Kidney (tissue), 14 donors: ENCODE measurements around the gene TP53AIP1. TPM values are rescaled to one million over a fixed set of nuclear protein-coding genes. Genes with fewer than 3 reads are reported as not detected.

ENCODE experiments used
- DNase-seq, 5 donors: peaks; one replicate each; pipeline ENCODE4 v3.0.0-alpha.2; 2013 to 2020
- FAIRE-seq: peaks from 2 replicates; lab custom pipeline; 2012; peaks lifted over from hg19 to GRCh38; lab: Jason Lieb, UNC
- H3K27ac ChIP-seq, 2 donors: one replicate each; pipeline ENCODE4 v1.7.0; 2013; ENCODE audit warnings: low read depth in 2 of 2, low read length in 2 of 2, inconsistent platforms in 1 of 2
- H3K27me3 ChIP-seq: one replicate; pipeline ENCODE4 v1.7.1; 2013; ENCODE audit warnings: low read length, inconsistent platforms; ENCODE audit not compliant: control insufficient read depth, insufficient read depth
- H3K36me3 ChIP-seq, 3 donors: one replicate each; pipeline versions ENCODE4 v1.7.0 to v1.7.1; 2013; ENCODE audit warnings: low read length in 3 of 3, control low read depth in 1 of 3, inconsistent platforms in 1 of 3; ENCODE audit not compliant: insufficient read depth in 3 of 3, control insufficient read depth in 2 of 3
- H3K4me1 ChIP-seq, 3 donors: one replicate each; pipeline versions ENCODE4 v1.7.0 to v1.7.1; 2013; ENCODE audit warnings: low read length in 3 of 3, inconsistent platforms in 1 of 3, low read depth in 1 of 3; ENCODE audit not compliant: control insufficient read depth in 2 of 3, insufficient read depth in 2 of 3
- H3K4me3 ChIP-seq, 3 donors: one replicate each; pipeline versions ENCODE4 v1.7.0 to v1.8.1; 2013; ENCODE audit warnings: low read length in 3 of 3, control low read depth in 1 of 3, inconsistent platforms in 1 of 3
- H3K9ac ChIP-seq, 3 donors: one replicate each; pipeline versions ENCODE4 v1.7.0 to v1.7.1; 2013; ENCODE audit warnings: low read length in 3 of 3, control low read depth in 1 of 3, inconsistent platforms in 1 of 3
- H3K9me3 ChIP-seq, 3 donors: one replicate each; pipeline versions ENCODE4 v1.7.0 to v1.7.1; 2013; ENCODE audit warnings: low read length in 3 of 3, control low read depth in 1 of 3, inconsistent platforms in 1 of 3; ENCODE audit not compliant: control insufficient read depth in 2 of 3, insufficient read depth in 1 of 3
- CTCF ChIP-seq: IDR thresholded peaks from 3 replicates; pipeline ENCODE4 v1.5.1; 2012; ENCODE audit warnings: mild to moderate bottlenecking, moderate library complexity, borderline replicate concordance; ENCODE audit not compliant: insufficient read depth; ENCODE audit errors: extremely low read depth
- intact Hi-C: fragments of 100-400 bp; cut with DNase I; formaldehyde crosslinking; loops from one replicate; pipeline ENCODE4 v1.11.1; 2022
- polyA plus RNA-seq: library from polyadenylated mRNA; stranded (reverse); fragments of 350-450 nt; fragmentation: Illumina TruSeq; extraction: RNeasy Lipid Tissue Mini Kit (QIAGEN cat#74804); gene quantifications from one replicate; pipeline ENCODE4 v1.2.3, GENCODE V29; 2014; ENCODE audit warnings: low read depth, low replicate concordance; ENCODE audit not compliant: insufficient read depth
- total RNA-seq: library from RNA; stranded (reverse); fragmentation: NEBNext Ultra II Directional; extraction: Animal tissue kit (Norgen Biotek cat#: 25700); gene quantifications from one replicate; pipeline ENCODE4 v1.2.1, GENCODE V29; 2021
- donor health status: control.
- donor health status: control.
- donor health status: control.
- donor health status: control.
- donor health status: control.
- donor health status: DM: yes; HTN: yes; CAD: no.
- donor health status: Normal renal cell carcinoma (clear cell type).

The TP53AIP1 gene
- total and polyA plus RNA-seq, 2 donors from 2014 or later, result 0.82 to 5.3 TPM

- H3K4me1 ChIP-seq, result peaks cover 0 to 5% (median 0%) of the 10 kb centered on the region in 3 donors
- no peak overlapping the region for H3K4me3 ChIP-seq
- DNase-seq (no peak), FAIRE-seq (no peak)
- H3K27me3 ChIP-seq, result no peaks in the 10 kb centered on the region
- no peak overlapping the region for H3K27ac ChIP-seq
- no peak for TF ChIP-seq CTCF
- no peaks in the 10 kb centered on the region for H3K9me3 ChIP-seq
- intact Hi-C loops, result no loop called here
- H3K36me3 ChIP-seq, result no peaks in the 10 kb centered on the region
- H3K9ac ChIP-seq, result no peak overlapping the region
These were observed 5.1 kb upstream of the TP53AIP1 start for GRCh38 chr11:128947773-128948172.

GRCh38 chr11:128946648-128947047 lies 4.0 kb upstream of the TP53AIP1 start:
- no peak for TF ChIP-seq CTCF
- peaks cover 0 to 5% (median 3%) of the 10 kb centered on the region in 3 donors for H3K4me1 ChIP-seq
- no peak overlapping the region for H3K9ac ChIP-seq
- H3K27ac ChIP-seq, result no peak overlapping the region
- no peaks in the 10 kb centered on the region for H3K27me3 ChIP-seq
- no peaks in the 10 kb centered on the region for H3K36me3 ChIP-seq
- peak overlapping the region in 1 of 3 donors; percentile 3 for H3K4me3 ChIP-seq
- H3K9me3 ChIP-seq, result no peaks in the 10 kb centered on the region
- intact Hi-C loops, result no loop called here
- DNase-seq, result peak in 3 of 5 donors; percentile 2 to 79 (median 60)
- FAIRE-seq, result peak; percentile 91

- Histone ChIP-seq H3K4me1 (peaks cover 0 to 5% (median 3%) of the 10 kb centered on the region in 3 donors), H3K9ac (no peak overlapping the region), H3K27me3 (no peaks in the 10 kb centered on the region), H3K27ac (no peak overlapping the region), H3K9me3 (no peaks in the 10 kb centered on the region), H3K4me3 (no peak overlapping the region), H3K36me3 (no peaks in the 10 kb centered on the region)
- intact Hi-C loops, result no loop called here
- DNase-seq (no peak), FAIRE-seq (no peak)
- no peak for TF ChIP-seq CTCF
These were observed 831 bp upstream of the TP53AIP1 start for GRCh38 chr11:128943428-128943976.

- Histone ChIP-seq H3K27ac (no peak overlapping the region), H3K4me1 (peaks cover 0 to 6% (median 5%) of the 10 kb centered on the region in 3 donors), H3K27me3 (no peaks in the 10 kb centered on the region), H3K9ac (no peak overlapping the region), H3K36me3 (no peaks in the 10 kb centered on the region), H3K9me3 (no peaks in the 10 kb centered on the region), H3K4me3 (no peak overlapping the region)
- no peak for TF ChIP-seq CTCF
- no peak for DNase-seq
- no peak for FAIRE-seq
- intact Hi-C loops, result no loop called here
These were observed 429 bp downstream of the TP53AIP1 start for GRCh38 chr11:128942272-128942612.
